IPS DF 19.7 (cell line): Measurements from ENCODE around the gene IFFO2.

Experiments used
- DNase-seq: peaks from one replicate; pipeline ENCODE4 v3.0.0-alpha.2; 2013; ENCODE audit warnings: low read depth, low spot score

IFFO2 gene

GRCh38 chr1:18919197-18919905, 37.1 kb downstream of the IFFO2 start:
- no peak for DNase-seq

GRCh38 chr1:18918417-18918816, 38.1 kb downstream of the IFFO2 start:
- DNase-seq, result no peak

GRCh38 chr1:18917071-18917799, 39.2 kb downstream of the IFFO2 start:
- DNase-seq, result no peak

GRCh38 chr1:18915341-18915740, 41.1 kb downstream of the IFFO2 start:
- no peak for DNase-seq

- DNase-seq, result peak; percentile 47
Observed at GRCh38 chr1:18913065-18913835, 43.2 kb downstream of the IFFO2 start.

- DNase-seq, result no peak
Observed at GRCh38 chr1:18912550-18912949, 43.9 kb downstream of the IFFO2 start.

- DNase-seq, result no peak
Observed at GRCh38 chr1:18908911-18909771, 47.3 kb downstream of the IFFO2 start.

GRCh38 chr1:18907917-18908845, 48.3 kb downstream of the IFFO2 start:
- DNase-seq, result no peak

GRCh38 chr1:18907021-18907916, 49.2 kb downstream of the IFFO2 start:
- DNase-seq, result no peak

GRCh38 chr1:18903291-18903756, 53.2 kb downstream of the IFFO2 start:
- no peak for DNase-seq

GRCh38 chr1:18902523-18903290, 53.8 kb downstream of the IFFO2 start, which contains the start of gene ALDH4A1:
TSS of gene ALDH4A1 (minus strand) at chr1:18902555. CDS start at chr1:18902523, 32 bp downstream.
- peak; percentile 96 for DNase-seq

GRCh38 chr1:18901952-18902522, 54.4 kb downstream of the IFFO2 start:
- no peak for DNase-seq

GRCh38 chr1:18901147-18901951, 55.1 kb downstream of the IFFO2 start:
- no peak for DNase-seq

GRCh38 chr1:18900303-18900841, 56.1 kb downstream of the IFFO2 start:
- DNase-seq, result no peak

- no peak for DNase-seq
Observed at GRCh38 chr1:18899363-18900049, 57.0 kb downstream of the IFFO2 start.

- no peak for DNase-seq
Observed at GRCh38 chr1:18898567-18898966, 57.9 kb downstream of the IFFO2 start.
